ENCODE data around the gene DBNDD1. TPM values are rescaled to one million over a fixed set of nuclear protein-coding genes. Genes with fewer than 3 reads are reported as not detected.
A peak's percentile ranks its signal among the peaks of the same experiment; 100 is the strongest.

The DBNDD1 gene
- total and polyA plus RNA-seq, 2 donors (not counting 3 experiments of a cell fraction or from before 2014, with no cell fraction given) = 28.2 to 45.7 TPM

- ChIA-PET POLR2A (interaction anchor here (0.6 to 0.9 kb wide), 2 partner anchors 23 to 47 kb away, joined by 3 to 6 read pairs; no protein-coding TSS in a partner anchor), CTCF (no interaction called here)
- no peak for FAIRE-seq
- dilution Hi-C loops (cut with MboI; ENCODE audit: extremely low pct_ligation_motif_present, low sequenced_read_pairs) (no loop called here), intact Hi-C loops (cut with micrococcal nuclease) (loop anchor here (2.0 kb wide), 2 partner anchors 45 to 47 kb away; no protein-coding TSS in a partner anchor)
- TSS peak; percentile 68 for BruUV-seq (replicated peaks)
- no peak for DNase-seq (ENCODE audit: low read depth, low spot score)
- Histone ChIP-seq H3K4me3 (replicated peaks in 1 of 3; ENCODE audit: insufficient read depth in 1 of 3, low read depth in 1 of 3, low read length in 3 of 3) (peak overlapping the region; percentile 3 to 95 (median 91)), H4K20me1 (replicated peaks; ENCODE audit: control insufficient read depth, extremely low read depth, insufficient read depth, low read length) (no peaks in the 10 kb centered on the region), H3K9me1 (replicated peaks; ENCODE audit: control insufficient read depth, extremely low read depth, insufficient read depth, low read length) (no peaks in the 10 kb centered on the region), H3K27me3 (ENCODE audit: control insufficient read depth in 2 of 2, insufficient read depth in 2 of 2, low read length in 2 of 2) (no peaks in the 10 kb centered on the region), H3K79me2 (ENCODE audit: control insufficient read depth, insufficient read depth, low read length) (peaks cover 49% of the 10 kb centered on the region), H3K36me3 (ENCODE audit: control insufficient read depth in 2 of 2, extremely low read depth in 1 of 2, insufficient read depth in 2 of 2, low read length in 2 of 2) (peaks cover 0 to 6% of the 10 kb centered on the region in 2 experiments), H3K27ac (ENCODE audit: insufficient read depth, low read depth, low read length) (peak overlapping the region; percentile 77), H2AFZ (ENCODE audit: low read depth, low read length) (peak overlapping the region; percentile 87), H3K9ac (replicated peaks; ENCODE audit: extremely low read depth, insufficient read depth, low read length) (peak overlapping the region; percentile 95), H3K4me1 (ENCODE audit: control insufficient read depth, extremely low read depth, insufficient read depth, low read length) (peaks cover 20% of the 10 kb centered on the region), H3K4me2 (ENCODE audit: insufficient read depth, low read length) (peak overlapping the region; percentile 48), H3K9me3 (replicated peaks; ENCODE audit: control insufficient read depth, insufficient read depth, low read length) (no peaks in the 10 kb centered on the region)
- TF ChIP-seq POLR2A (IDR thresholded peaks at IDR 0.05; ENCODE audit: low read depth, low read length) (no peak), EZH2 (IDR thresholded peaks at IDR 0.05; ENCODE audit: borderline replicate concordance, low read depth, low read length, severe bottlenecking) (no peak), POLR2AphosphoS5 (IDR thresholded peaks at IDR 0.05; ENCODE audit: insufficient read depth, low read depth, low read length) (no peak), GATA2 (IDR thresholded peaks at IDR 0.05; ENCODE audit: insufficient read depth, insufficient read length, low read depth, low read length) (no peak), MAX (IDR thresholded peaks at IDR 0.05; ENCODE audit: insufficient read depth, insufficient read length) (no peak), JUN (IDR thresholded peaks at IDR 0.05; ENCODE audit: borderline replicate concordance, insufficient read depth, insufficient read length, low read depth) (no peak), FOS (IDR thresholded peaks at IDR 0.05; ENCODE audit: borderline replicate concordance, insufficient read depth, low read length) (no peak)
These were observed 47.6 kb downstream of the DBNDD1 start for GRCh38 chr16:89971495-89972243.
